ENCODE data around the gene NME7. TPM values are rescaled to one million over a fixed set of nuclear protein-coding genes. Genes with fewer than 3 reads are reported as not detected.

Gene NME7
- total RNA-seq, 1 experiment from 2014 or later, result 13.2 TPM

GRCh38 chr1:169312084-169312954 lies 55.3 kb downstream of the NME7 start:
- H2AK5ac ChIP-seq (ENCODE audit: insufficient read length, low read length), result no peak overlapping the region
- no peak overlapping the region for H3K23ac ChIP-seq (ENCODE audit: insufficient read length, low read depth, low read length)
- Mint-ChIP-seq H3K27ac (no peak overlapping the region; a peak in 1 of 7 replicates), H3K9me3 (no peaks in the 10 kb centered on the region; a peak in 1 of 5 replicates), H3K36me3 (ENCODE audit: insufficient read depth in 1 of 3, low read depth in 3 of 3) (no peaks in the 10 kb centered on the region; a peak in 5 of 7 replicates), H3K4me1 (peaks cover 10 to 17% of the 10 kb centered on the region in 2 experiments), H3K27me3 (ENCODE audit: low read depth) (no peaks in the 10 kb centered on the region), H3K4me3 (no peak overlapping the region)
- no peaks in the 10 kb centered on the region for H3K23me2 ChIP-seq (ENCODE audit: insufficient read length, low read depth, low read length, poor library complexity, severe bottlenecking)
- no peaks in the 10 kb centered on the region for H3K79me2 ChIP-seq (ENCODE audit: insufficient read depth, low read length)
- no peak overlapping the region for H3K9ac ChIP-seq (ENCODE audit: extremely low read depth, insufficient read length, low read length)
- H3K56ac ChIP-seq (ENCODE audit: insufficient read length, low read depth, low read length), result no peak overlapping the region
- H3K14ac ChIP-seq (ENCODE audit: insufficient read depth, low read length), result no peak overlapping the region
- no peak overlapping the region for H2BK5ac ChIP-seq (ENCODE audit: insufficient read length, low read length)
- no peak for DNase-seq
- H2BK12ac ChIP-seq (ENCODE audit: insufficient read length, low read depth, low read length), result no peak overlapping the region
- no peaks in the 10 kb centered on the region; the same call in 1 of the 2 replicates for H3K4me1 ChIP-seq (ENCODE audit: insufficient read depth, low read length)
- no peak overlapping the region for H3K18ac ChIP-seq (ENCODE audit: insufficient read length, low read depth, low read length)
- no peak overlapping the region for H2BK20ac ChIP-seq (ENCODE audit: low read depth, low read length, poor library complexity, severe bottlenecking)
- H3K9me3 ChIP-seq (ENCODE audit: control insufficient read depth, low read depth, low read length), result no peaks in the 10 kb centered on the region
- H3K27ac ChIP-seq (ENCODE audit: insufficient read length, low read depth, low read length), result no peak overlapping the region
- H2AFZ ChIP-seq (ENCODE audit: low read length), result no peak overlapping the region
- H4K8ac ChIP-seq (replicated peaks; ENCODE audit: insufficient read length, low read depth, low read length), result no peak overlapping the region
- H3K79me1 ChIP-seq (ENCODE audit: insufficient read depth, low read depth, low read length, poor library complexity, severe bottlenecking), result no peaks in the 10 kb centered on the region
- no peak overlapping the region for H3K4ac ChIP-seq (ENCODE audit: low read depth, low read length)
- no CpG with 5 or more reads among the region's 5 CpGs for WGBS (ENCODE audit: extremely low coverage, insufficient read length, low lambda C conversion rate)
- H2BK15ac ChIP-seq (ENCODE audit: low read depth, low read length), result no peak overlapping the region
- H4K20me1 ChIP-seq (ENCODE audit: control insufficient read depth, insufficient read depth, insufficient read length), result no peaks in the 10 kb centered on the region
- H4K5ac ChIP-seq (ENCODE audit: insufficient read length, low read depth, low read length), result no peak overlapping the region
- TF ChIP-seq CTCF (conservative IDR thresholded peaks at IDR 0.05), result no peak
- no peaks in the 10 kb centered on the region for H3K27me3 ChIP-seq (ENCODE audit: insufficient read depth, low read length)
- no peak overlapping the region for H2BK120ac ChIP-seq (ENCODE audit: low read depth, low read length, poor library complexity, severe bottlenecking)
- H4K91ac ChIP-seq (ENCODE audit: insufficient read length, low read depth, low read length), result no peak overlapping the region
- H3K4me2 ChIP-seq (ENCODE audit: insufficient read depth, insufficient read length, low read length), result no peak overlapping the region
- no peak overlapping the region for H3T11ph ChIP-seq (ENCODE audit: low read length)

Measured in H9 (cell line).